NCI-H2227 (cell line): ENCODE measurements around the gene ACVR2B.

Experiments used
- DNase-seq: peaks from one replicate; lab custom pipeline; 2025; ENCODE audit not compliant: unreplicated experiment; lab: John Stamatoyannopoulos, UW

The ACVR2B gene

GRCh38 chr3:38524141-38524739 is 70.5 kb downstream of the ACVR2B start:
- no peak for DNase-seq

GRCh38 chr3:38526792-38527191 is 73.1 kb downstream of the ACVR2B start:
- no peak for DNase-seq

GRCh38 chr3:38528457-38528856 is 74.8 kb downstream of the ACVR2B start:
- no peak for DNase-seq

GRCh38 chr3:38532529-38532928 is 78.8 kb downstream of the ACVR2B start:
- DNase-seq = no peak

GRCh38 chr3:38533285-38533976 is 79.7 kb downstream of the ACVR2B start:
- no peak for DNase-seq

- DNase-seq = no peak
These were observed 80.5 kb downstream of the ACVR2B start for GRCh38 chr3:38534180-38534579.

- DNase-seq = no peak
These were observed 80.9 kb downstream of the ACVR2B start for GRCh38 chr3:38534604-38535003.

- no peak for DNase-seq
These were observed 83.0 kb downstream of the ACVR2B start for GRCh38 chr3:38536671-38537070.

- no peak for DNase-seq
These were observed 85.2 kb downstream of the ACVR2B start for GRCh38 chr3:38538773-38539353.

- DNase-seq = peak; percentile 49
These were observed 88.1 kb downstream of the ACVR2B start for GRCh38 chr3:38541806-38542205.
